Spinal cord (tissue), 10 donors: ENCODE data around the gene SSC4D. TPM values are rescaled to one million over a fixed set of nuclear protein-coding genes. Genes with fewer than 3 reads are reported as not detected.
A peak's percentile ranks its signal among the peaks of the same experiment; 100 is the strongest.
"Not testable (repeated sequence)": the region's sequence is repeated elsewhere in the genome, so short reads cannot be mapped to it uniquely, and the experiment has no call there.

ENCODE experiments used
- DNase-seq, 6 donors: peaks; one replicate each; pipeline versions ENCODE4 v3.0.0 to v3.0.0-alpha.2; 2013 to 2015; ENCODE audit warnings: low spot score in 6 of 6, low read depth in 4 of 6
- H3K27ac ChIP-seq: one replicate; pipeline ENCODE4 v1.5.1; 2013; ENCODE audit warnings: low read depth, low read length, control low read depth
- H3K27me3 ChIP-seq: one replicate; pipeline ENCODE4 v1.6.1; 2013; ENCODE audit warnings: low read length; ENCODE audit not compliant: control insufficient read depth, insufficient read depth
- H3K36me3 ChIP-seq: one replicate; pipeline ENCODE4 v1.6.1; 2013; ENCODE audit warnings: low read length; ENCODE audit not compliant: control insufficient read depth, insufficient read depth
- H3K4me1 ChIP-seq: one replicate; pipeline ENCODE4 v1.6.1; 2013; ENCODE audit warnings: low read length; ENCODE audit not compliant: control insufficient read depth, insufficient read depth
- H3K4me3 ChIP-seq: one replicate; pipeline ENCODE4 v1.5.1; 2013; ENCODE audit warnings: low read depth, low read length, control low read depth
- H3K9me3 ChIP-seq: one replicate; pipeline ENCODE4 v1.6.1; 2013; ENCODE audit warnings: low read length; ENCODE audit not compliant: control insufficient read depth, insufficient read depth
- WGBS: methylation state at CpG from one replicate; pipeline ENCODE4 v1.1.5; 2013; ENCODE audit warnings: missing lambda C conversion rate; ENCODE audit not compliant: insufficient coverage; 5-methylcytosine and 5-hydroxymethylcytosine counted together
- long read RNA-seq, 4 donors: transcript quantifications; one replicate each; lab custom pipeline, GENCODE V29; 2026
- polyA plus RNA-seq, 2 donors: library from polyadenylated mRNA; unstranded; fragments of 120-200 nt; gene quantifications; one replicate each; pipeline ENCODE4 v1.2.1, GENCODE V29; 2013; ENCODE audit not compliant: insufficient read length in 2 of 2
- total RNA-seq, 2 donors: library from RNA; depleted of rRNA in 1 of 2; stranded (reverse); fragments of 120-200 nt in 1 of 2; fragments of >200 nt in 1 of 2; gene quantifications; one replicate each; pipeline versions ENCODE4 v1.2.3 to v1.2.4, GENCODE V29; 2013 to 2014
- donor health status: healthy.

SSC4D gene
- total RNA-seq (1 to 10 TPM; 1.9 to 3.1 TPM), polyA plus RNA-seq (1 to 10 TPM; 3.1 to 4.3 TPM)
- long read RNA-seq, donor 1, partial matches to known transcripts, result 0 of 1 reads
- long read RNA-seq, donor 1, other reads (novel, unspliced or antisense), result 0 of 1 reads
- long read RNA-seq, donor 2, result 0 reads
- long read RNA-seq, donor 3, result 0 reads
- long read RNA-seq, donor 4, result 0 reads

DNA sequence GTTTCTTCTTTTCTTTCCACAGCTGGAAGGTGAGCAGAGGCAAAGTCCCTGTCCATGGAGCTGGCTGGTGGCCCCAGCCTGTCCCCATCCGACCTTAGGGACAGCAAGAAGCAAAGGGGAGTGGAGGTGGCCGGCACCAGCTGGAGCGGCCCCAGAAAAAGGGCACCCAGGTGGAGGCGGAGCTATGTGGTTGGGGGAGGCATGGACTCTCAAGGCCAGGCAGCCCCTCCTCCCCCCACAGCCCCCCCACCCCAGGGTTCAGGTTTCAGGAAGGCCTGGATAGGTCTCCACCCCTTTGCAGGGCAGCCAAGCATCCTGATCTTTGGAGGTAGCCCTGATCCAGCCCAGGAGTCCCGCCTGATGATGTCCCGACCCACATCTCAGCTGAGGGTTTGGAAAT lies at the start of gene SSC4D:
Gene SSC4D, minus strand, starts transcription at position 161 of the 400 bp plus-strand sequence. CDS start 5,258 bp downstream, outside the sequence.
- Histone ChIP-seq H3K4me3 (no peak within 1 kb of the TSS), H3K9me3 (no peaks in the 10 kb centered on the region), H3K4me1 (peaks cover 2% of the 10 kb centered on the region), H3K36me3 (no peaks in the 10 kb centered on the region), H3K27ac (no peak within 1 kb of the TSS), H3K27me3 (no peaks in the 10 kb centered on the region)
- no peak for DNase-seq
- 53% methylated on average over 2 of the region's 6 CpGs for WGBS

DNA sequence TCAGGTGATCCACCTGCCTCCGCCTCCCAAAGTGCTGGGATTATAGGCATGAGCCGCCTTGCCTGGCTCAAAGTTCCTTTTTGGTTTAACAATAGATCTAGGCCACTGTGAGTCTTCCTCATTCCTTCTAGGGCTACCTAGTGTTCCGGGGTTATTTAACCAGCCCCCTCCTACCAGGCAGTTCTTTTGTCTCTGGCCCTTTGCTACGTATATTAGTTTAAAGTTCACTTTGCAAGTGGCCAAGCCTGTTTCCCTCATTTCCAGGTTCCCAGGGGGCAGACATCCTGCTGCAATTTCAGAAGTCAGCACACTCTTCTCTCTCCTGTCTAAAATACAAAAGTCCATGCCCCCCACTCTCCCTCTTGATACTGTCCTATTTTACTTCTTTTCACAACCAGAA lies 49.0 kb upstream of the SSC4D start:
- H3K27me3 ChIP-seq, H3K9me3 ChIP-seq, H3K27ac ChIP-seq, H3K4me3 ChIP-seq, H3K4me1 ChIP-seq, DNase-seq, H3K36me3 ChIP-seq: not testable (repeated sequence)
- no CpG with 5 or more reads among the region's 4 CpGs for WGBS

DNA sequence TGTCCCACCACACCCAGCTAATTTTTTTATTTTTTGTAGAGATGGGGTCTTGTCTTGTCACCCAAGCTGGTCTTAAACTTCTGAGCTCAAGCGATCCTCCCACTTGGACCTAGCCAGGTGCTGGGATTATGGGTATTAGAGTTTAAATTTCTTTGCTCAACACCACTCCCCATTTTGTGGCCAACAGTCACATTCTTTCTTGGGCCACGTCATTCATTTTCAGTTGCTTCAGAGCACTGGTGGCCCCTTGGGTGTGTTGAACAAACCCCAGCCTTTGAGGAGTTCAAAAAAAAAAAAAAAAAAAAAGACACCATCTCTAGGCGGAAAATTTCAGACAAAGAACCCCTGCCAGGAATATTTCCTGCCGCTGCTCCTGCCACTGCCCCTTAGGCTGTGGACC lies 47.5 kb upstream of the SSC4D start:
- not testable (repeated sequence) for H3K4me3 ChIP-seq, DNase-seq, H3K36me3 ChIP-seq, H3K9me3 ChIP-seq, H3K4me1 ChIP-seq, H3K27ac ChIP-seq, H3K27me3 ChIP-seq
- no CpG with 5 or more reads among the region's 4 CpGs for WGBS

DNA sequence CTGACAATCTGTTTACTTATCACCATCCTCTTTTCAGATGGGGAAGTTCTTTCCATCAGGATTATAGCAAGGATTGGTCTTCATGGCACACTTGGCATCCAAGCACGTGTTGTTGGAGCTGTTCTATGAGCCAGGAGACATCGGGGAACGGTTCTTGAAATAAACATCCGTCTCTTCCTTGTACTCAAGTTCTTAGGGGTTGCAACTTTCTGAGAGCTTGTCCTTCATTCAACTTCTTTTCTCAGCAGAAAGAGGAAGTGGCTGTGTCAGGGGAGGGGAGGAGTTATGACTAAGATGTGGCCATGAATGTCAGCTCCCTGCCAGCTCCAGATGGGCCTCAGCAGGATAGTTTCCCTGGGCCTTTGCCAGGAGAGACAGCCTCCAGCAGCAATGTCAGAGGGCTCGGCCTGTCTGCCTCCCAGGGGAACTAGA lies 36.1 kb upstream of the SSC4D start:
- WGBS, result no CpG with 5 or more reads among the region's 5 CpGs
- peak in 1 of 6 donors; percentile 21 for DNase-seq
- H3K9me3 ChIP-seq, H3K36me3 ChIP-seq, H3K4me1 ChIP-seq, H3K27me3 ChIP-seq, H3K4me3 ChIP-seq: not testable (repeated sequence)
- peak overlapping the region; percentile 67 for H3K27ac ChIP-seq

DNA sequence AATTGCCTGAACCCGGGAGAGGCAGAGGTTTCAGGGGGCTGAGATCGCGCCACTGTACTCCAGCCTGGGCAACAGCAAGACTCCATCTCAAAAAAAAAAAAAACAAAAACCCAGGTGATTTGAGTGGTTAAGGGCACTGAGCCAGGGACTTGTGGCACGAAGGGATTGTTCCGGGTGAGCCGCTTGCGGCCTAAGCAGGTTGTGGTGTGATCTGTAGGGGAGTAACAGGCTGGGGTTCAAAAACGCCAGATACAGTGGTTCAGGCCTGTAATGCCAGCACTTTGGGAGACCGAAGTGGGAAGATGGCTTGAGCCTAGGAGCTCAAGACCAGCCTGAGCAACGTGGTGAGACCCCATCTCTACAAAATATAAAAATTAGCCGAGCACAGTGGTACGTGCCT lies 34.3 kb upstream of the SSC4D start:
- not testable (repeated sequence) for H3K4me1 ChIP-seq, H3K36me3 ChIP-seq, H3K4me3 ChIP-seq, DNase-seq, H3K27me3 ChIP-seq, H3K9me3 ChIP-seq, H3K27ac ChIP-seq
- no CpG with 5 or more reads among the region's 12 CpGs for WGBS

DNA sequence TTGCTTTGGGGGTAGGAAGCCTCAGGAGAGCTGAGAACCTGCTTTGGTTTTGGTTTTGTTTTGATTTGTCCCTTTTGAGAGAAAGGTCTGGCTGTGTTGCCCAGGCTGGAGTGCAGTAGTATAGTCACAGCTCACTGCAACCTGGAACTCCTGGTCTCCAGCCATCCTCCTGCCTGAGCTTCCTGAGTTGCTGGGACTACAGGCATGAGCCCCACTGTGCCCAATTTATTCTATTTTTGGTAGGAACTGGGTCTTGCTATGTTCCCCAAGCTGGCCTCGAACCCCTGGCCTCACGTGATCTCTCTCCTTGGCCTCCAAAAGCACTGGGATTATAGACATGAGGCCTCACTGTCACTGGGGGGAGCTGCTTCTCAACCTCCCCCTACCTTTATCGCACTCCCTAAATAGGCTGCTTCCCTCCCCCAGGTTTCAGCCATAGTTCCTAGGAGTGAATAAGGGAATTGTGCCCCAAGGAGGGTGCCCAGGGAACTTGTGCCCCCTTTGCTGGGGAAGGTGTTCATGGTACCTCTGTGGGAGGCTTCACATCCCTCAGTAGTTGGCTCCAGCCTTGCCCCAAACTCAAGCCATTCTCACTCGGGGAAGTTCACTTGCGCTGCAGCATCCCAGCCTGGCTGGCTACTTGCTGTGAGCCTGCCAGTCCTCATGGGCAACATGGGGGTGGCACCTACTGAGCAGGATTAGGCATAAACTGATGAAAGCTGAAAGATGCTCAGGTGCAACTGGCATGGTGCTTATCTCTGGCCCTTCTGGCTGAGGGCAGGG lies 33.4 kb upstream of the SSC4D start:
- no CpG with 5 or more reads among the region's 5 CpGs for WGBS
- not testable (repeated sequence) for DNase-seq, H3K27ac ChIP-seq, H3K4me3 ChIP-seq, H3K9me3 ChIP-seq, H3K27me3 ChIP-seq, H3K36me3 ChIP-seq, H3K4me1 ChIP-seq

DNA sequence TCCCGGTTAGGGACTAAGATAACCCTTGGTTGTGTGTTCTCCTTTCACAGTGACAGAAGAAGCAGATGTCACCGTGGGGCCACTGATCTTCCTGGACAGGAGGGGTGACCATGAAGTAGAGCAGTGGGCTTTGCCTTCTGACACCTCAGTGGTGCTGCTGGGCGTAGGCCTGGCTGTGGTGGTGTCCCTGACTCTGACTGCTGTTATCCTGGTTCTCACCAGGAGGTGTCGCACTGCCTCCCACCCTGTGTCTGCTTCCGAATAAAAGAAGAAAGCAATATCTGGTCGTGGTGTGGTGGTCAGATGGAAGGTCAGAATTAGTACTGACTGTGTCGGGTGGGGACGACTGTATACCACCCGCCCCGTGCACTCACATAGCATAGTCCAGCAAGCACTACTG lies 32.3 kb upstream of the SSC4D start:
- not testable (repeated sequence) for H3K9me3 ChIP-seq

DNA sequence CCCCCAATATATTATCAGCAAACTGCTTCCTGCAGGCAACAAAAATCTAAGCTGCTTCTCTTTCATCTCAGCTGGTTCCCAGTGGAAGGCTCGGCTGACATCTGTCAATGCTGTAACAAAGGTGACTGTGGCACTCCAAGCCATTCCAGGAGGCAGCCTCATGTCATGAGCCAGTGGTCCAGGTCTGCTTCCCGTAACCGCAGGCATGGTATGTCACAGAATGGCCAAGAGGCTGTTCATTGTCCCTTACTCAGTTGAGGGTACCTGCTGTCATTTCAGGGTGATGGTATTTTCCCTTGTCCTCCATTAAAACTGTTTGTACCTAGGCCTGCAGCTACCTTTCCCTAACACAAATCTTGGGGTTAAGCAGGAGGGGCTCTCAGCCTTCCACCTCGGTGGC lies 30.9 kb upstream of the SSC4D start:
- H3K9me3 ChIP-seq, result not testable (repeated sequence)

More for the DNA sequence above, 32.3 kb upstream of the SSC4D start:
- H3K27ac ChIP-seq, H3K4me1 ChIP-seq, H3K4me3 ChIP-seq, H3K36me3 ChIP-seq, H3K27me3 ChIP-seq, DNase-seq: not testable (repeated sequence)
- no CpG with 5 or more reads among the region's 10 CpGs for WGBS

DNA sequence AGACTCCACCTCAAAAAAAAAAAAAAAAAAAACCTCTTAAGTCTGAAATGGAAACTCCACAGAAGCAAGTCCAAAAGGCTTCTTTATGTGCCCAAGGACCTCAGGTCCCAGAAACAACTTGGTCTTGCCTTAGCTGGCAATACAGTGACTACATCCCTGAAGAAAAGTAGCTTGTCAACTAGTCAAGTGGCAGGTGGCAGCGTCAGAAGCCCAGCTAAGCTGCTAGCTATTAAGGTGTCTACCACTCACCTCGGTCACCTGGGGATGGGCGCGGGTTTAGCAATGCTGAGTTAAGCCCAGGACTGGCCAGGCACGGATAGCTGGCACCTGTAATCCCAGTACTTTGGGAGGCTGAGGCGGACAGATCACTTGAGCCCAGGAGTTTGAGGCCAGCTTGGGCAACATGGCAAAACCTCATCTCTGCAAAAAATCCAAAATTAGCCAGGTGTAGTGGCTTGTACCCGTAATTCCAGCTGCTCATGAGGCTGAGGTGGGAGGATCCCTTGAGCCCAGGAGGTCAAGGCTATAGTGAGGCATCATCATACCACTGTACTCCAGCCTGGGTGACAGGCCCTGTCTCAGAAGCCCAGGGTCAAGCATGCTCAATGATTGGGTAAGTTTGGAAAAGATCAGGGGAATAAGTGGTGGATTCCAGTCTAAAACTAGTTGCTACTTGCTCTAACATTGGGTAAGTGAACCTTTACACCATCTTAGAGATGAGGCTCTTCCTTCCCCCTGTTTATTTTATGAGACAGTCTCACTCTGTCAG lies 29.8 kb upstream of the SSC4D start:
- not testable (repeated sequence) for H3K27me3 ChIP-seq, H3K4me1 ChIP-seq, H3K4me3 ChIP-seq, H3K9me3 ChIP-seq, DNase-seq, H3K36me3 ChIP-seq, H3K27ac ChIP-seq
- no CpG with 5 or more reads among the region's 7 CpGs for WGBS

More for the DNA sequence above, 30.9 kb upstream of the SSC4D start:
- not testable (repeated sequence) for H3K4me1 ChIP-seq, DNase-seq, H3K27ac ChIP-seq, H3K4me3 ChIP-seq, H3K27me3 ChIP-seq, H3K36me3 ChIP-seq
- WGBS, result 79% methylated on average over 3 of the region's 4 CpGs
